ENCODE measurements around the gene IFI27L2.

DNA sequence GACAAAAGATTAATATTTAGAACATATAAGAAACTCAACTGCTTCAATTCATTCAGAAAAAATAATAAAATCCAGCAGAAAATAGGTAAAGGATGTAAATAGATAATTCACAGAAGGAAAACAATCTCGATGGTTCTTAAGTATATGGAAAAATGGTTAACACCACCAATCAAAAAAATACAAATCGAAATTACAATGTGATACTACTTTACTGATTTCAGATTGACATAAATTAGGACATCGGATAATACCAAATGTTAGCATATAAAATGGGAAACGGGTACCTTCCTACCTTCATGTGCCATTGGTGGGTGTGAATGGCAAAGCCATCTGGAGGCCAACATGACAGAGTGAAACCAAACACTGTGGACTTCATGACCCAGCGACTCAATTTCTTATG lies 43.1 kb upstream of the IFI27L2 start:
- TF ChIP-seq, protein P1, sequence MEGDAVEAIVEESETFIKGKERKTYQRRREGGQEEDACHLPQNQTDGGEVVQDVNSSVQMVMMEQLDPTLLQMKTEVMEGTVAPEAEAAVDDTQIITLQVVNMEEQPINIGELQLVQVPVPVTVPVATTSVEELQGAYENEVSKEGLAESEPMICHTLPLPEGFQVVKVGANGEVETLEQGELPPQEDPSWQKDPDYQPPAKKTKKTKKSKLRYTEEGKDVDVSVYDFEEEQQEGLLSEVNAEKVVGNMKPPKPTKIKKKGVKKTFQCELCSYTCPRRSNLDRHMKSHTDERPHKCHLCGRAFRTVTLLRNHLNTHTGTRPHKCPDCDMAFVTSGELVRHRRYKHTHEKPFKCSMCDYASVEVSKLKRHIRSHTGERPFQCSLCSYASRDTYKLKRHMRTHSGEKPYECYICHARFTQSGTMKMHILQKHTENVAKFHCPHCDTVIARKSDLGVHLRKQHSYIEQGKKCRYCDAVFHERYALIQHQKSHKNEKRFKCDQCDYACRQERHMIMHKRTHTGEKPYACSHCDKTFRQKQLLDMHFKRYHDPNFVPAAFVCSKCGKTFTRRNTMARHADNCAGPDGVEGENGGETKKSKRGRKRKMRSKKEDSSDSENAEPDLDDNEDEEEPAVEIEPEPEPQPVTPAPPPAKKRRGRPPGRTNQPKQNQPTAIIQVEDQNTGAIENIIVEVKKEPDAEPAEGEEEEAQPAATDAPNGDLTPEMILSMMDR (conservative IDR thresholded peaks at IDR 0.05), result no peak
- no peak for TF ChIP-seq ZFX (IDR thresholded peaks at IDR 0.05)
